Measurements from ENCODE around the gene ATF6.
"Not testable (repeated sequence)": the region's sequence is repeated elsewhere in the genome, so short reads cannot be mapped to it uniquely, and the experiment has no call there.

The ATF6 gene, protein sequence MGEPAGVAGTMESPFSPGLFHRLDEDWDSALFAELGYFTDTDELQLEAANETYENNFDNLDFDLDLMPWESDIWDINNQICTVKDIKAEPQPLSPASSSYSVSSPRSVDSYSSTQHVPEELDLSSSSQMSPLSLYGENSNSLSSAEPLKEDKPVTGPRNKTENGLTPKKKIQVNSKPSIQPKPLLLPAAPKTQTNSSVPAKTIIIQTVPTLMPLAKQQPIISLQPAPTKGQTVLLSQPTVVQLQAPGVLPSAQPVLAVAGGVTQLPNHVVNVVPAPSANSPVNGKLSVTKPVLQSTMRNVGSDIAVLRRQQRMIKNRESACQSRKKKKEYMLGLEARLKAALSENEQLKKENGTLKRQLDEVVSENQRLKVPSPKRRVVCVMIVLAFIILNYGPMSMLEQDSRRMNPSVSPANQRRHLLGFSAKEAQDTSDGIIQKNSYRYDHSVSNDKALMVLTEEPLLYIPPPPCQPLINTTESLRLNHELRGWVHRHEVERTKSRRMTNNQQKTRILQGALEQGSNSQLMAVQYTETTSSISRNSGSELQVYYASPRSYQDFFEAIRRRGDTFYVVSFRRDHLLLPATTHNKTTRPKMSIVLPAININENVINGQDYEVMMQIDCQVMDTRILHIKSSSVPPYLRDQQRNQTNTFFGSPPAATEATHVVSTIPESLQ

DNA sequence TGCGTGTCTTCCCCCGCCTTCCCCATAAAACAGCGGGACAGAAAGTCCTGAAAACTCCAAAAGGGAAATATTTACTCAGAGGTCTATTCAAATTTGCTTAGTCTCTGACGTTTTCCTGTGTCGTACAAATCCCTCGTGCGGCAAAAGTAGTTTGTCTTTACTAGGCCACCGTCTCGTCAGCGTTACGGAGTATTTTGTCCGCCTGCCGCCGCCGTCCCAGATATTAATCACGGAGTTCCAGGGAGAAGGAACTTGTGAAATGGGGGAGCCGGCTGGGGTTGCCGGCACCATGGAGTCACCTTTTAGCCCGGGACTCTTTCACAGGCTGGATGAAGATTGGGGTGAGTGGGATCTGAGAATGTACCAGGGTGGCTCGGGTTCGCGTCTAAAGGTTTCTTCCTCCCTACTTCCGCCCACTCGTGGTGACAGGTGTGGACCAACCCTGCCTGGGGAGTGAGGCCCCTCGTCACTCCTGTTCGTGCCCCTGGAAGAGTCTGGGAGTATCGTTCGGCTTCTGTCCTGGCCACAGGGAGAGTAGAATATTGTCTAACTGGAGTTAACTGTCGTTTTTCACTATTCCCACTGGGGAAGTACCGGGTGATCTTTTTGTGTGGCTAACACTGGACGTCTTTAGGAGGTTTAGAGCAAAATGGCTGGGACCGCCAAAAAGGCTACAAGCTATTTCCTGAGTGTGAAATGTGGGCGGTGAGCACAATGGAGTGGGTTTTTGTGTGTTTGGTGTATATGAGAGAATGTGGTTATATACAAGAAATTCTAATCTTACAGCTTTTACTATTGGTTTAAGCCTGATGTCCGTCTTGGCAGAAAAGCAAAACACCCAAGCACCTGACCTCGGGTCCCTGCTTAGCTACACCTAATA lies at the start of gene ATF6:
TSS of gene ATF6 (plus strand) at position 219 of the 880 bp plus-strand sequence. CDS start at position 260, 41 bp downstream.
- DNase-seq (ENCODE audit: low read depth in 3 of 3), result peak; percentile 59 to 76 (median 70)

GRCh38 chr1:161718559-161719324 lies 47.4 kb upstream of the ATF6 start:
- DNase-seq (ENCODE audit: low read depth in 3 of 3), result no peak

GRCh38 chr1:161719325-161719611 lies 46.9 kb upstream of the ATF6 start:
- no peak for DNase-seq (ENCODE audit: low read depth in 3 of 3)

GRCh38 chr1:161720422-161720821 lies 45.7 kb upstream of the ATF6 start:
- no peak for DNase-seq (ENCODE audit: low read depth in 3 of 3)

DNA sequence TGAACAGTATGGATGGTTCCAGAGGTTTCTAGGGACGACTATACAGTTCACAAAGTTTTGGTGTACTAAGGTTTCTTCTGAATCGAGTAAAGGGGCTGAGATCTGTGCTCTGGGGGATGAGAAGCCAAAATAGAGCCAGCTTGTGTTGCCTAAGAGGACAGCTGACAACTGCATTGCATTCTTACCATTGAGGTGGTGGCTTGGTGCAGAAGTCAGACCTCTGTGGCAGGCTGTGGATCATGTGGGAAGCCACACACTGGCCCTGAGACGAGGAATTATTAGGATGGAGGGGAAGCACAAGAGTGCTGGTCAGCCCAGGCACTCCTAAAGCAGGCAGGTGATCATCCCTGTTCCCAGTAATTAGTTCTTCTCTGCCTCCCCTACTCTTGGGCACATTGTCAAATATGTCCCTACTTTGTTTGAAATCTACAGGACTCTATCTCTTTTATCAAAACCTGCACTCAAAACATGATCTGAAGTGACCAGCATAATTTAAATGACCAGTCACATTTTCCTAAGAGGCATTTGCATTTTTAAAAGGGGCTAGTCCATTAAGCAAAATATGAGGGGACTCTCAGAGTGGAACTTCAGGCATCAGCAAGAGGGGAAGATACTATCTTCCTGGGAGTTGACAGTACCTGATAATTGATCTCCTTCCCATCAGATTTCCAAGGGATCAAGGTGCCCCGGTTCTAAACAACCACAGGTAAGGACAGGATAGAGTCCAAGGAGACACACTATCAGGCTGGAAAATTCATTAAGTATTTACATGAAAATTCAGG lies 45.0 kb upstream of the ATF6 start, which contains the start of gene FCRLB:
TSS of gene FCRLB (plus strand) at position 589 of the 782 bp plus-strand sequence. CDS start 1,129 bp downstream, outside the sequence.
- no peak for DNase-seq (ENCODE audit: low read depth in 3 of 3)

DNA sequence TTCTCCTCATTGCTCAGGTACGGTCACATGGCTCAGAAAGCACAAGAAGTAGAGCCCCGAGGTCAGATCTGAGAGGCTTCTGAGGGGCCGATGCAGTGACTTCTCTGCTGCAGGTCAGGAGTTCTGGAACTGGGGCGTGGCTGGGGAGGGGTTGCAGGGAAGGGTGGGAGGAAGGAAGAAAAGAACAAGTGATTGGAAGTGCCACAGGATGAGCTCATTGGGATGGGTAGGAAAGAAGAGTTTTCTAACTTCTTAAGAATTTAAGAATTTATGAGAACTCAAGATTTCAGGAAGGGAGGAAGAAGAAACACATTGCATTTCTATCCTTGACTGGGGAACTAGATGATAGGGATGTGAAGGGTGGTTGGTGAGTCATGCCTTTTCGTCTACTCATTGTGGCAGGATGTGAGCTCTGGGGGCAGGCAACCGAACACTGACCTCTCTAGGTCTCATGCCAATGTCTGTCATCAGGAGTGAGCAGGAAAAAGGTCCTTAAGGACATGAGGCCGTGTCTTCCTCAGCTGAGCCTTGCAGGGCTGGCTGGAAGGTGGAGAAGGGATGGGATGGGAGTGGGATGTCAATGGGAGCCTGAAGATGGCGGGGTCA lies 44.3 kb upstream of the ATF6 start:
- DNase-seq (ENCODE audit: low read depth in 3 of 3), result no peak

DNA sequence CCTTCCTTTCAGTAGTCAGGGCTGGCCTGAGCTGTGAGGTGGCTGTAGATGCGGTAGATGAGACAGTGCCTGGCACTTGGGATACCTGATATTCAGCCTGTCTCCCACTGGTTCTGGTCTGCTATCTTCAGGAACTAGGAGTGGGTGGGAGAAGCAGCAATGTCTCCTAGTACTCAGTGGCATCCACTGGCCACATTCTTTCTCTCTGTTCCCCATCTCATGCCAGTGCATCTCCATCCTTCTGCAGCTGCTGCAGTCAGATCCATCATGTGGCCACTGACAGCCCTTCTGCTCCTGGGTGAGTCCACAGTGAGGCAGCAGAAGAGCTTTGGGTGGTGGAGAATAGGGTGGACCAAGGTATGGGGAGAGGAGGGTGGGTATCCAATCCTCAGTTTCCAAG lies 43.7 kb upstream of the ATF6 start:
- DNase-seq (ENCODE audit: low read depth in 3 of 3), result no peak

- no peak for DNase-seq (ENCODE audit: low read depth in 3 of 3)
Observed at GRCh38 chr1:161723459-161724141, 42.5 kb upstream of the ATF6 start.

DNA sequence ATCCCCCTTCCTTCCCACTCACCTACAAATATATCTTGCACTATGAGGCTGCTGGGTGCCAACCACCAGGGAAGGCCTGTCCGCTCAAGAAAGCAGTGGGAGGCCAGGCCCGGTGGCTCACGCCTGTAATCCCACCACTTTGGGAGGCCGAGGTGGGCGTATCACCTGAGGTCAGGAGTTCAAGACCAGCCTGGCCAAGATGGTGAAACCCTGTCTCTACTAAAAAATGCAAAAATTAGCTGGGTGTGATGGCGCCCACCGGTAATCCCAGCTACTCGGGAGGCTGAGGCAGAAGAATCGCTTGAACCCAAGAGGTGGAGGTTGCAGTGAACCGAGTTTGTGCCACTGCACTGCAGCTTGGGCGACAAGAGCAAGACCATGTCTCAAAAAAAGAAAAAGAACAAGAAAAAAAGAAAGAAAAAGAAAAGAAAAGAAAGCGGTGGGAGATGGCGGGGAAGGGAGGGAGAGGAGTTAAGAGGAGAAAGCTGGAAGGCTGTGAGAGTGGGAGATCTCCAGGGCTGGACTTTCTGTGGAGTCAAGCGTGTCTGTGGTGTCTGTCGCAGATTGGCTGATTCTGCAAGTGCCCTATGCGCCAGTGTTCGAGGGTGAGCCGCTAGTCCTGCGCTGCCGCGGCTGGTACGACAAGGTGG lies 40.7 kb upstream of the ATF6 start:
- not testable (repeated sequence) for DNase-seq (ENCODE audit: low read depth in 3 of 3)

DNA sequence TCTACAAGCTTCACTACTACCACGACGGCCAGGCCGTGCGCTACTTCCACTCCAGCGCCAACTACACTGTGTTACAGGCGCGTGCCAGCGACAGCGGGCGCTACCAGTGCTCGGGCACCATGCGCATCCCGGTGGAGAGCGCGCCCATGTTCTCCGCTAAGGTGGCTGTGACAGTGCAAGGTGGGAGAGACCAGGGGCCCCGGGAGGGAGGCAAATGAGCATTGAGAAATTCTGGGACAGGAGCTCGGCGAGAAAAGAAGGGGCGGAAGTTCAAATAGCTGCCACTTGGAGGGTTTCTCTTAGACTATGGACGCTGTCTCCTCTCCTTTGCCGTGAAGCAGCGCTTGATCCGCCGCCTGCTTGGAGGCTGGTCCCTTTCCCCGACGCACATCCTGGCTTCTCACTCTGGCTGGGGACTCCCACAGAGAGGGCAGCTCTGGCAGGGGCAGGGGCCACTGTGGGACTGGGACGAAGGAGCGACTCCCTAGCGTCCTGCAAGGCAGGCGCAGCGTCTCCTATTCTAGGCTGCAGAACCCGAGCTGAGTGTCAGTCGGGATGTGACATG lies 40.1 kb upstream of the ATF6 start:
- no peak for DNase-seq (ENCODE audit: low read depth in 3 of 3)

DNA sequence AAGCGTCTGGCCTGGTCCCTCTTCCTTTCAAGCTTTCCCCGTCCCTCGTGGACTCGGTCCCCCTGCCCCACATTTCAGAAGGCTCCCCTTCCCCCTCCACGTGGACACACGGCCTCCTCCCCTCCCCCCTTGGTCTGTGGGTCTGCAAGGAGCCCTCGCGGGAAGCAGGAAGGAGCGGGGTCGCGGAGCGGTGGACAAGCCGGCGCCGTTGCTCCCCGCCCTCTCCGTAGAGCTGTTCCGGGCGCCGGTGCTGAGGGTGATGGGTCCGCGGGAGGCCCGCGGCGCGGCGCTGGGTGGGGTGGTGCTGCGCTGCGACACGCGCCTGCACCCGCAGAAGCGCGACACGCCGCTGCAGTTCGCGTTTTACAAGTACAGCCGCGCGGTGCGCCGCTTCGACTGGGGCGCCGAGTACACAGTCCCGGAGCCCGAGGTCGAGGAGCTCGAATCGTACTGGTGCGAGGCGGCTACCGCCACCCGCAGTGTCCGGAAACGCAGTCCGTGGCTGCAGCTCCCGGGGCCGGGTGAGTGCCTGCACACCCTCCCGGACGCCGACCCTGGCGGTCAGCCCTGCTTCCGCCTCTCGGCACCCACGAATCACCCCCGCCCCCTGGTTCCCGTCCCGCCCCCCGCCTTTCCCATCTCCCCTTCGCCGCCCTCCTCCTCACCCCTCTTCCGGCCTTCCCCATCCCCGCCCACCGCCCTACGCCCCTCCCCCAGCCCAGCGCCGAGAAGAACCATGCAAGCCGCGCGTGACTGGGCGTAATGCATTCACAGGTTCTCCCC lies 39.5 kb upstream of the ATF6 start:
- DNase-seq (ENCODE audit: low read depth in 3 of 3), result peak in 2 of 3 experiments; percentile 37 to 63

DNA sequence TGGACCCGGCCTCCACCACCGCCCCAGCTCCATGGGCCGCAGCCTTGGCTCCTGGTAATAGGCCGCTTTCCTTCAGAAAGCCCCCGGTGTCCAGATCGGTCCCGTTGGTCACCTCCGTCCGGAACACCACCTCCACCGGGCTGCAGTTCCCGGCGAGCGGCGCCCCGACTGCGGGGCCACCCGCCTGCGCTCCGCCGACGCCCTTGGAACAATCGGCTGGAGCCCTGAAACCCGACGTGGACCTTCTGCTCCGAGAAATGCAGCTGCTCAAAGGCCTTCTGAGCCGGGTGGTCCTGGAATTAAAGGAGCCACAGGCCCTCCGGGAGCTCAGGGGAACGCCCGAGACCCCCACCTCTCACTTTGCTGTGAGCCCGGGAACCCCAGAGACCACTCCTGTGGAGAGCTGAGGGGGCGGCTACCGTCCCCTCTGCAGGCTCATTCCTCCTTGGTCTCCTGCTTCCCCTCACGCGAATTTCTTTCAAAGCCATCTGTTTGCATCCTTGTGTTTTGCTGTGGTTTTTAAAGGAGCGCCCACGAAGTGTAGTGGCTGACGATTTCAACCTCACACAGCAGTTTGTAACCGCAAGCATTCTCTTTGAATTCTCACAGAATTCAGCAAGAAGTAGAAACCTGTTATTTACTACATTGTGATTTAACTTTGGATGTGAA lies 38.7 kb upstream of the ATF6 start:
- DNase-seq (ENCODE audit: low read depth in 3 of 3), result no peak

GRCh38 chr1:161728376-161729226 lies 37.5 kb upstream of the ATF6 start:
- no peak for DNase-seq (ENCODE audit: low read depth in 3 of 3)

GRCh38 chr1:161730050-161730564 lies 36.0 kb upstream of the ATF6 start:
- DNase-seq (ENCODE audit: low read depth in 3 of 3), result peak in 1 of 3 experiments; percentile 35

- DNase-seq (ENCODE audit: low read depth in 3 of 3), result no peak
Observed at GRCh38 chr1:161731241-161731640, 34.9 kb upstream of the ATF6 start.

Measured in stimulated activated CD4-positive, alpha-beta T cell treated with anti-CD3 and anti-CD28 coated beads, TNF-alpha, amount 100 ng/mL, for 24 hours (primary cell).